ENCODE measurements around the gene BABAM2. TPM values are rescaled to one million over a fixed set of nuclear protein-coding genes. Genes with fewer than 3 reads are reported as not detected.
"Not testable (repeated sequence)": the region's sequence is repeated elsewhere in the genome, so short reads cannot be mapped to it uniquely, and the experiment has no call there.

The BABAM2 gene
- total RNA-seq, 2 experiments from 2014 or later = 41.9 to 49.7 TPM

DNA sequence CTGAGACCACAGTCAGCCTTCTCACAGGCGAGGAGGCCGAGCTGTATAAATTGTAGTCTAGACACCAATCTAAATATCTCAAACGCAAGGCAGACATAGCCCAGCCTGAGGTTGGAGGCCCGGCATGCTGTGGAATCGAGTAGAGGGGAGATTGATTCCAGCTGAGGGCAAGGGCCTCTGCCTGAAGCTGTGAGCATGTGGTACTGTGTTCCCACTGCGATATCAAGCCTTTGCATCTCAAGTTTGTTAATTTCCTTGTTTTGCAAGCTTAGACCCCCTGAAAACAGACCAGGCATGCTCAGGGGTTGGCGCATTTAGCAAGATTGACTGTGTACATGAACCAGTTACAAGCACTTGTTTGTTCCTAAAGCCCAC is 437.0 kb downstream of the BABAM2 start:
- ChIA-PET POLR2A (no interaction called here), CTCF (interaction anchor here (0.6 to 1.6 kb wide), 3 partner anchors 10 to 163 kb away, joined by 3 to 4 read pairs (median 3); no protein-coding TSS in a partner anchor)
- Mint-ChIP-seq H3K36me3 (ENCODE audit: low read depth) (peaks cover 17% of the 10 kb centered on the region), H3K27ac (no peak overlapping the region), H3K9me3 (no peaks in the 10 kb centered on the region), H3K27me3 (no peaks in the 10 kb centered on the region), H3K4me1 (peaks cover 16% of the 10 kb centered on the region), H3K4me3 (no peak overlapping the region)
- no peak for DNase-seq

GRCh38 chr2:28327956-28328922 is 437.7 kb downstream of the BABAM2 start:
- DNase-seq = no peak
- CTCF ChIA-PET = interaction anchor here (1.5 kb wide), 1 partner anchor 11 kb away, joined by 3 read pairs; no protein-coding TSS in a partner anchor
- no peaks in the 10 kb centered on the region for H3K27me3 Mint-ChIP-seq
- H3K4me3 Mint-ChIP-seq = no peak overlapping the region
- H3K27ac Mint-ChIP-seq = no peak overlapping the region
- H3K4me1 Mint-ChIP-seq = peaks cover 16% of the 10 kb centered on the region
- no peaks in the 10 kb centered on the region for H3K9me3 Mint-ChIP-seq
- peaks cover 17% of the 10 kb centered on the region for H3K36me3 Mint-ChIP-seq (ENCODE audit: low read depth)
- POLR2A ChIA-PET = no interaction called here

DNA sequence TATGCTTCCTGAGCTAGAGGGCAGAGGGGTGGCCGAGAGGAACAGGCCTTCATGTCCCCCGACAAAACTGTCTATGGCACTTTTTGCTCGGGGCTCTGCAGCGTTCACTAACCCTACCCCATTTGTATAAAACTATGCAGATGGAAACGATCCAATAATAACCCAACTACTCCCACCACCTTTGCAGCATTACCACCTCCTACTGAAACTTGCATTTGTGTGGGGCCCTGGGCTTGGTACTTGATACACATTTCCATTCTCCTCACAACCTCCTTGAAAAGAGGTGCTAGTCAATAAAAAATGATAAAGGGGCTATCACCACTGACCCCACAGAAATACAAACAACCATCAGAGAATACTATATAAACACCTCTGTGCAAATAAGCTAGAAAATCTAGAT is 438.7 kb downstream of the BABAM2 start:
- DNase-seq = no peak
- peaks cover 16% of the 10 kb centered on the region for H3K4me1 Mint-ChIP-seq
- ChIA-PET POLR2A (no interaction called here), CTCF (no interaction called here)
- H3K27me3 Mint-ChIP-seq = no peaks in the 10 kb centered on the region
- H3K36me3 Mint-ChIP-seq (ENCODE audit: low read depth) = peaks cover 17% of the 10 kb centered on the region
- no peak overlapping the region for H3K27ac Mint-ChIP-seq
- H3K9me3 Mint-ChIP-seq = no peaks in the 10 kb centered on the region
- H3K4me3 Mint-ChIP-seq = no peak overlapping the region

- H3K4me1 Mint-ChIP-seq = peaks cover 13% of the 10 kb centered on the region
- DNase-seq, CTCF ChIA-PET, H3K27me3 Mint-ChIP-seq, POLR2A ChIA-PET, H3K4me3 Mint-ChIP-seq, H3K27ac Mint-ChIP-seq, H3K9me3 Mint-ChIP-seq: not testable (repeated sequence)
- peaks cover 17% of the 10 kb centered on the region for H3K36me3 Mint-ChIP-seq (ENCODE audit: low read depth)
These were observed 440.2 kb downstream of the BABAM2 start for GRCh38 chr2:28330722-28331121.

DNA sequence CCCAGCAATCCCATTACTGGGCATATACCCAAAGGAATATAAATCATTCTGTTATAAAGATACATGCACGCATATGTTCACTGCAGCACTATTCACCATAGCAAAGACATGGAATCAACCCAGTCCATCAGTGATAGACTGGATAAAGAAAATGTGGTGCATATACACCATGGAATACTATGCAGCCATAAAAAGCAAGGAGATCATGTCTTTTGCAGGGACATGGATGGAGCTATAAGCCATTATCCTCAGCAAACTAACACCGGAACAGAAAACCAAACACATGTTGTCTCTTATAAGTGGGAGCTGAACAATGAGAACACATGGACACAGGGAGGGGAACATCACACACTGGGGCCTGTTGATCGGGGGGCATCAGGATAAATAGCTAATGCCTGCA is 441.3 kb downstream of the BABAM2 start:
- peaks cover 11% of the 10 kb centered on the region for H3K4me1 Mint-ChIP-seq
- H3K27me3 Mint-ChIP-seq, DNase-seq, H3K4me3 Mint-ChIP-seq, H3K9me3 Mint-ChIP-seq, CTCF ChIA-PET, POLR2A ChIA-PET: not testable (repeated sequence)
- peaks cover 17% of the 10 kb centered on the region for H3K36me3 Mint-ChIP-seq (ENCODE audit: low read depth)
- H3K27ac Mint-ChIP-seq = peak overlapping the region; percentile 31

DNA sequence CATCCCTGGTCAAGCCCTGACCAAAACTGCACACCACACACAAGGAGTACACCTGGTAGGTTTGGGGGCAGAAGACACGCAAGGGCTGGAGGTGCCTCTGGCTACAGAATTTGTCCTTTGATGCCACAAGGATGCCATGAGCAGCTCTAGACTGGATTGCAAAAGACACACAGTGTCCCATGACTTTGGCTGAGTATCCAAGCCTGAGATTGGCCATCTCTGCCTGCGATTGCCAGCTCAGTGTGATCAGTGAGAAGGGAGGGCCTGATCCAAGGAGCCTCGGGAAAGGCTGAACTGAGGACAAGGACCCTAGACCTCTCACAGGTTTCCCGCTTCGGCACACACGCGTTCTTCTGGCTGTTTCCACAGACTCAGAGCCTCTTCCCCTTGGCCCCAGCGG is 442.2 kb downstream of the BABAM2 start:
- POLR2A ChIA-PET = no interaction called here
- H3K9me3 Mint-ChIP-seq = no peaks in the 10 kb centered on the region
- DNase-seq = no peak
- peaks cover 7% of the 10 kb centered on the region for H3K4me1 Mint-ChIP-seq
- H3K27ac Mint-ChIP-seq = no peak overlapping the region
- no peak overlapping the region for H3K4me3 Mint-ChIP-seq
- no peaks in the 10 kb centered on the region for H3K27me3 Mint-ChIP-seq
- CTCF ChIA-PET = no interaction called here
- peaks cover 17% of the 10 kb centered on the region for H3K36me3 Mint-ChIP-seq (ENCODE audit: low read depth)

GRCh38 chr2:28333606-28334526 is 443.3 kb downstream of the BABAM2 start:
- no peak overlapping the region for H3K27ac Mint-ChIP-seq
- H3K27me3 Mint-ChIP-seq = no peaks in the 10 kb centered on the region
- peaks cover 12% of the 10 kb centered on the region for H3K36me3 Mint-ChIP-seq (ENCODE audit: low read depth)
- peaks cover 7% of the 10 kb centered on the region for H3K4me1 Mint-ChIP-seq
- no peak for DNase-seq
- H3K9me3 Mint-ChIP-seq = no peaks in the 10 kb centered on the region
- no peak overlapping the region for H3K4me3 Mint-ChIP-seq
- POLR2A ChIA-PET = no interaction called here
- CTCF ChIA-PET = interaction anchor here (1.4 kb wide), 1 partner anchor 10 kb away, joined by 3 read pairs; no protein-coding TSS in a partner anchor

DNA sequence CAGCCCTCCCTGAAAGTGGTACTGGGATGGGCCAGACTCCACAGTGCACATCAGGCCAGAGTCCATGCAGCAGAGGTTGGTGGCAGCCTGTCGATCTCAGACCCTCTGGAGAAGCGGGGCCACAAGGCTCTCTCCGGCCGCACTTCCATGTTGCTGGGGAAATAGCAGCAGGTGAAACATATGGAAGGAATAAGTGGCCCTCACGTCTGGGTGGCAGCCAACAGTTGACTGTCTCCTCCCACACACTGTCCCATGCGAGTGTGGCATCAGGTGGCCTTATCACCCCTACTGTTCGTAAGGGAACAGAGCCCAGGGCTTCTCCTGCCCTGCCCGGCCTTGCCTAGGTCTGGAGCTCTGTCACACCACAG is 444.0 kb downstream of the BABAM2 start:
- Mint-ChIP-seq H3K27ac (no peak overlapping the region), H3K36me3 (ENCODE audit: low read depth) (peaks cover 8% of the 10 kb centered on the region), H3K9me3 (no peaks in the 10 kb centered on the region), H3K4me3 (no peak overlapping the region), H3K4me1 (peaks cover 7% of the 10 kb centered on the region), H3K27me3 (no peaks in the 10 kb centered on the region)
- ChIA-PET CTCF (interaction anchor here (1.0 to 1.4 kb wide), 2 partner anchors 10 to 581 kb away, joined by 3 to 4 read pairs; no protein-coding TSS in a partner anchor), POLR2A (no interaction called here)
- DNase-seq = no peak

GRCh38 chr2:28335265-28335664 is 444.7 kb downstream of the BABAM2 start:
- not testable (repeated sequence) for H3K4me3 Mint-ChIP-seq
- CTCF ChIA-PET = interaction anchor here (1.0 kb wide), 1 partner anchor 581 kb away, joined by 4 read pairs; no protein-coding TSS in a partner anchor

DNA sequence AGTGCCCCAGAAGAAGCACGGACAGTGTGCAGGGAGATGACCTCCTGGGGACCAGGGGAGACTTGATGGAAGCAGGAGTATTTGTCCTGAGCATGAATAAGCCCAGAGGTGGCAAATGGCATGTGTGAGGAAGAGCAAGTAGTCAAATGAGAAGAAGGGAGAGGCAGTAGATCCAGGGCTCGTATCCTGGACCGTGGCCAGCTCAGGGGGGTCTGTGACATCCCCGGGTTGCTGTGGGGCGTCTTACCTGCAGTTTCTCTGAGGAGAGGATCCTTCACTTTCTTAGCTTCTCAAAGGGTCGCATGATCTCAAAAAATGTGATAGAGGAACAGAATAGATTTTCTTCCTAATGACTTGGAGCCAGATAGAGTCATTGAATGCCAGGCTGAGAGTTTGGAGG is 445.1 kb downstream of the BABAM2 start:
- H3K36me3 Mint-ChIP-seq (ENCODE audit: low read depth) = peaks cover 4% of the 10 kb centered on the region
- H3K4me3 Mint-ChIP-seq = no peak overlapping the region
- no peak overlapping the region for H3K27ac Mint-ChIP-seq
- CTCF ChIA-PET = interaction anchor here (1.0 kb wide), 1 partner anchor 582 kb away, joined by 4 read pairs; no protein-coding TSS in a partner anchor
- DNase-seq = no peak
- POLR2A ChIA-PET = no interaction called here
- no peaks in the 10 kb centered on the region for H3K27me3 Mint-ChIP-seq
- H3K9me3 Mint-ChIP-seq = no peaks in the 10 kb centered on the region
- peaks cover 7% of the 10 kb centered on the region for H3K4me1 Mint-ChIP-seq

More at GRCh38 chr2:28335265-28335664, 444.7 kb downstream of the BABAM2 start:
- H3K9me3 Mint-ChIP-seq; H3K27me3 Mint-ChIP-seq; POLR2A ChIA-PET; DNase-seq; H3K36me3 Mint-ChIP-seq (ENCODE audit: low read depth); H3K4me1 Mint-ChIP-seq; H3K27ac Mint-ChIP-seq: not testable (repeated sequence)

- no peak overlapping the region for H3K4me3 Mint-ChIP-seq
- ChIA-PET POLR2A (no interaction called here), CTCF (no interaction called here)
- DNase-seq = no peak
- H3K9me3 Mint-ChIP-seq = no peaks in the 10 kb centered on the region
- H3K27me3 Mint-ChIP-seq = no peaks in the 10 kb centered on the region
- peaks cover 2% of the 10 kb centered on the region for H3K36me3 Mint-ChIP-seq (ENCODE audit: low read depth)
- H3K4me1 Mint-ChIP-seq = peaks cover 7% of the 10 kb centered on the region
- H3K27ac Mint-ChIP-seq = no peak overlapping the region
These were observed 445.9 kb downstream of the BABAM2 start for GRCh38 chr2:28336264-28336980.

GRCh38 chr2:28336982-28337627 is 446.6 kb downstream of the BABAM2 start:
- DNase-seq = no peak
- Mint-ChIP-seq H3K4me1 (peaks cover 7% of the 10 kb centered on the region), H3K27me3 (no peaks in the 10 kb centered on the region), H3K36me3 (ENCODE audit: low read depth) (peaks cover 2% of the 10 kb centered on the region), H3K4me3 (no peak overlapping the region), H3K27ac (no peak overlapping the region), H3K9me3 (no peaks in the 10 kb centered on the region)
- ChIA-PET CTCF (interaction anchor here (0.6 kb wide), 1 partner anchor 107 kb away, joined by 3 read pairs; no protein-coding TSS in a partner anchor), POLR2A (no interaction called here)

Measured in activated CD4-positive, alpha-beta T cell treated with anti-CD3 and anti-CD28 coated beads, Interleukin-2, amount 10 ng/mL, durations not matched to agents 7 days and 5 days (primary cell).